Measurements from ENCODE around the gene IFNA16. TPM values are rescaled to one million over a fixed set of nuclear protein-coding genes. Genes with fewer than 3 reads are reported as not detected.
"Not testable (repeated sequence)": the region's sequence is repeated elsewhere in the genome, so short reads cannot be mapped to it uniquely, and the experiment has no call there.

IFNA16 gene
- total RNA-seq, 1 donor from 2014 or later, result not detected

- CTCF ChIA-PET, result no interaction called here
- no peak for TF ChIP-seq CTCF (IDR thresholded peaks at IDR 0.05)
- Mint-ChIP-seq H3K4me3 (no peak overlapping the region), H3K4me1 (peaks cover 6% of the 10 kb centered on the region), H3K27ac (no peak overlapping the region), H3K9me3 (no peaks in the 10 kb centered on the region), H3K27me3 (peaks cover 6% of the 10 kb centered on the region), H3K36me3 (ENCODE audit: low read depth) (no peaks in the 10 kb centered on the region)
- no peak for DNase-seq
- intact Hi-C loops (cut with micrococcal nuclease), result loop anchor here (10.0 kb wide), 1 partner anchor 471 kb away; no protein-coding TSS in a partner anchor
- ATAC-seq (ENCODE audit: low read depth), result no peak
- POLR2A ChIA-PET, result no interaction called here
These were observed 17.1 kb upstream of the IFNA16 start for GRCh38 chr9:21234153-21234687.

GRCh38 chr9:21233258-21233657 is 16.1 kb upstream of the IFNA16 start:
- CTCF ChIA-PET, result no interaction called here

GRCh38 chr9:21228122-21228521 is 11.0 kb upstream of the IFNA16 start, which contains the start of gene IFNA17:
IFNA17 (minus strand) TSS chr9:21228222; CDS start chr9:21228173, 49 bp downstream.
- H3K9me3 Mint-ChIP-seq, result no peaks in the 10 kb centered on the region
- H3K27me3 Mint-ChIP-seq, result peaks cover 8% of the 10 kb centered on the region
- ATAC-seq (ENCODE audit: low read depth) (no peak), DNase-seq (no peak)
- POLR2A ChIA-PET, result no interaction called here
- H3K4me1 Mint-ChIP-seq, result no peaks in the 10 kb centered on the region
- TF ChIP-seq CTCF (IDR thresholded peaks at IDR 0.05), result no peak
- CTCF ChIA-PET, result no interaction called here
- H3K36me3 Mint-ChIP-seq (ENCODE audit: low read depth), result no peaks in the 10 kb centered on the region
- H3K4me3 Mint-ChIP-seq, result no peak within 1 kb of the TSS
- H3K27ac Mint-ChIP-seq, result no peak within 1 kb of the TSS
- intact Hi-C loops (cut with micrococcal nuclease), result no loop called here

More at GRCh38 chr9:21233258-21233657, 16.1 kb upstream of the IFNA16 start:
- no peaks in the 10 kb centered on the region for H3K36me3 Mint-ChIP-seq (ENCODE audit: low read depth)
- no peak for TF ChIP-seq CTCF (IDR thresholded peaks at IDR 0.05)
- POLR2A ChIA-PET, result no interaction called here
- peaks cover 3% of the 10 kb centered on the region for H3K27me3 Mint-ChIP-seq
- H3K4me1 Mint-ChIP-seq, result peaks cover 6% of the 10 kb centered on the region
- intact Hi-C loops (cut with micrococcal nuclease), result loop anchor here (10.0 kb wide), 1 partner anchor 472 kb away; no protein-coding TSS in a partner anchor
- H3K4me3 Mint-ChIP-seq, result no peak overlapping the region
- ATAC-seq (ENCODE audit: low read depth) (no peak), DNase-seq (no peak)
- no peak overlapping the region for H3K27ac Mint-ChIP-seq
- H3K9me3 Mint-ChIP-seq, result no peaks in the 10 kb centered on the region

- not testable (repeated sequence) for DNase-seq
- ATAC-seq (ENCODE audit: low read depth), result peak; percentile 74
- peak overlapping the region; percentile 47 for H3K27ac Mint-ChIP-seq
These were observed 3.4 kb downstream of the IFNA16 start for GRCh38 chr9:21213411-21214326.

GRCh38 chr9:21212160-21212559 is 5.0 kb downstream of the IFNA16 start:
- H3K9me3 Mint-ChIP-seq; H3K27me3 Mint-ChIP-seq; DNase-seq; H3K4me3 Mint-ChIP-seq; H3K27ac Mint-ChIP-seq; POLR2A ChIA-PET; ATAC-seq (ENCODE audit: low read depth); H3K36me3 Mint-ChIP-seq (ENCODE audit: low read depth); CTCF ChIA-PET: not testable (repeated sequence)
- H3K4me1 Mint-ChIP-seq, result peaks cover 13% of the 10 kb centered on the region
- intact Hi-C loops (cut with micrococcal nuclease), result loop anchor here (2.0 kb wide), 1 partner anchor 107 kb away; no protein-coding TSS in a partner anchor

More at GRCh38 chr9:21213411-21214326, 3.4 kb downstream of the IFNA16 start:
- not testable (repeated sequence) for H3K9me3 Mint-ChIP-seq; H3K4me3 Mint-ChIP-seq; H3K36me3 Mint-ChIP-seq (ENCODE audit: low read depth); H3K27me3 Mint-ChIP-seq
- intact Hi-C loops (cut with micrococcal nuclease), result loop anchor here (1.0 to 2.0 kb wide), 2 partner anchors 105 to 576 kb away; no protein-coding TSS in a partner anchor
- H3K4me1 Mint-ChIP-seq, result peaks cover 13% of the 10 kb centered on the region
- POLR2A ChIA-PET, result interaction anchor here (1.1 kb wide), 1 partner anchor 588 kb away, joined by 3 read pairs; the partner anchor contains the start of gene MTAP
- CTCF ChIA-PET, result interaction anchor here (1.1 to 1.4 kb wide), 4 partner anchors 11 to 29 kb away, joined by 3 to 6 read pairs (median 4); no protein-coding TSS in a partner anchor

- H3K9me3 Mint-ChIP-seq, DNase-seq: not testable (repeated sequence)
These were observed 6.3 kb downstream of the IFNA16 start for GRCh38 chr9:21210782-21211181.

More at GRCh38 chr9:21210782-21211181, 6.3 kb downstream of the IFNA16 start:
- CTCF ChIA-PET, result interaction anchor here (0.6 kb wide), 1 partner anchor 26 kb away, joined by 3 read pairs; no protein-coding TSS in a partner anchor
- intact Hi-C loops (cut with micrococcal nuclease); H3K27me3 Mint-ChIP-seq; H3K27ac Mint-ChIP-seq; ATAC-seq (ENCODE audit: low read depth); POLR2A ChIA-PET; H3K4me3 Mint-ChIP-seq; H3K36me3 Mint-ChIP-seq (ENCODE audit: low read depth): not testable (repeated sequence)
- peaks cover 13% of the 10 kb centered on the region for H3K4me1 Mint-ChIP-seq

Data from activated B cell treated with CpG ODN at 0.5 μM for 24 hours (primary cell).